ENCODE measurements around the gene SVIL. TPM values are rescaled to one million over a fixed set of nuclear protein-coding genes. Genes with fewer than 3 reads are reported as not detected.

Gene SVIL
- total and polyA plus RNA-seq, 2 of the 13 experiments (the other 11 are each of a cell fraction or from before 2014, with no cell fraction given) = 3.9 to 12.1 TPM

GRCh38 chr10:29435809-29436501 lies 198.8 kb downstream of the SVIL start:
- FAIRE-seq (peak; percentile 52), DNase-seq (ENCODE audit: low spot score) (peak; percentile 75), ATAC-seq (peak; percentile 65)
- intact Hi-C loops (cut with micrococcal nuclease; ENCODE audit: unreplicated experiment) (loop anchor here (1.0 kb wide), 2 partner anchors 9 to 10 kb away; no protein-coding TSS in a partner anchor), in situ Hi-C loops (cut with HindIII; ENCODE audit: extremely low pct_ligation_motif_present, low pct_unique_long_range_greater_than_20kb) (no loop called here)
- POLR2A ChIA-PET = interaction anchor here (0.8 to 1.0 kb wide), 2 partner anchors 23 to 117 kb away, joined by 3 to 6 read pairs; no protein-coding TSS in a partner anchor
- H3K79me2 ChIP-seq (ENCODE audit: insufficient read depth, low read length) = peaks cover 42% of the 10 kb centered on the region
- no TSS peak for BruUV-seq (replicated peaks)
- H3K27ac ChIP-seq (ENCODE audit: extremely low read length, insufficient read depth, low read length) = peak overlapping the region; percentile 10
- H4K20me1 ChIP-seq (ENCODE audit: insufficient read depth, low read length) = no peaks in the 10 kb centered on the region
- H3K9ac ChIP-seq (ENCODE audit: insufficient read depth, low read depth, low read length) = no peak overlapping the region
- H2AFZ ChIP-seq (ENCODE audit: low read length) = no peak overlapping the region
- H3K4me1 ChIP-seq (ENCODE audit: insufficient read depth, low read length) = peaks cover 36% of the 10 kb centered on the region
- no peak overlapping the region; a peak in 1 of 6 replicates for H3K4me3 ChIP-seq (replicated peaks in 1 of 3; ENCODE audit: insufficient read depth in 1 of 3, low read depth in 2 of 3, low read length in 3 of 3)
- no peaks in the 10 kb centered on the region; a peak in 1 of 5 replicates for H3K27me3 ChIP-seq (ENCODE audit: control insufficient read depth in 1 of 2, insufficient read depth in 2 of 2, low read length in 2 of 2)
- no peaks in the 10 kb centered on the region for H3K36me3 ChIP-seq (replicated peaks in 1 of 2; ENCODE audit: control insufficient read depth in 1 of 2, insufficient read depth in 2 of 2, low read length in 2 of 2)
- CTCF ChIA-PET (ENCODE audit: low intra/inter-chr PET ratio, low total read pairs) = no interaction called here
- WGBS (ENCODE audit: low lambda C conversion rate) = 46% methylated on average over 6 of the region's 6 CpGs
- no peaks in the 10 kb centered on the region for H3K9me3 ChIP-seq (ENCODE audit: low read length)
- H3K4me2 ChIP-seq (ENCODE audit: low read depth, low read length) = peak overlapping the region; percentile 43
- peak; percentile 78 for TF ChIP-seq NCOA2 (CRISPR knock-in tag; IDR thresholded peaks at IDR 0.05)
- TF ChIP-seq TEAD3 (CRISPR knock-in tag; optimal IDR thresholded peaks at IDR 0.05; ENCODE audit: borderline replicate concordance) = peak; percentile 80
- peak; percentile 12; the same call in 1 of the 2 replicates for TF ChIP-seq CREM (IDR thresholded peaks at IDR 0.05)
- no peak for TF ChIP-seq CREM (CRISPR knock-in tag; IDR thresholded peaks at IDR 0.05)
- no peak for TF ChIP-seq RAD21 (CRISPR knock-in tag; IDR thresholded peaks at IDR 0.05)
- no peak for TF ChIP-seq ZFP41 (CRISPR knock-in tag; IDR thresholded peaks at IDR 0.05; ENCODE audit: borderline replicate concordance)
- TF ChIP-seq, protein P1, sequence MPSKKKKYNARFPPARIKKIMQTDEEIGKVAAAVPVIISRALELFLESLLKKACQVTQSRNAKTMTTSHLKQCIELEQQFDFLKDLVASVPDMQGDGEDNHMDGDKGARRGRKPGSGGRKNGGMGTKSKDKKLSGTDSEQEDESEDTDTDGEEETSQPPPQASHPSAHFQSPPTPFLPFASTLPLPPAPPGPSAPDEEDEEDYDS (CRISPR knock-in tag; IDR thresholded peaks at IDR 0.05) = no peak
- no peak for TF ChIP-seq SOX13 (IDR thresholded peaks at IDR 0.05)
- TF ChIP-seq SOX13 (CRISPR knock-in tag; conservative IDR thresholded peaks at IDR 0.05 in 1 of 2, IDR thresholded peaks at IDR 0.05 in 1 of 2) = peak in 1 of 2 experiments; percentile 72; a peak in 2 of 4 replicates
- peak; percentile 19; the same call in 1 of the 2 replicates for TF ChIP-seq CEBPB (IDR thresholded peaks at IDR 0.05; ENCODE audit: borderline replicate concordance, low read depth, low read length)
- TF ChIP-seq RXRB (CRISPR knock-in tag; IDR thresholded peaks at IDR 0.05; ENCODE audit: borderline replicate concordance) = 0 out of 2 replicates have a peak, but pooled peaks have one; percentile 33
- no peak for TF ChIP-seq ZNF691 (CRISPR knock-in tag; IDR thresholded peaks at IDR 0.05; ENCODE audit: borderline replicate concordance, low read depth)
- TF ChIP-seq MIXL1 (CRISPR knock-in tag; IDR thresholded peaks at IDR 0.05) = 0 out of 2 replicates have a peak, but pooled peaks have one; percentile 12
- peak; percentile 45; the same call in 1 of the 2 replicates for TF ChIP-seq HOMEZ (CRISPR knock-in tag; IDR thresholded peaks at IDR 0.05; ENCODE audit: low read depth)
- TF ChIP-seq PTBP1 (IDR thresholded peaks at IDR 0.05; ENCODE audit: low read depth, low read length, poor library complexity, severe bottlenecking) = no peak
- TF ChIP-seq BCL6 (CRISPR knock-in tag; IDR thresholded peaks at IDR 0.05) = peak; percentile 72
- TF ChIP-seq ASH2L (IDR thresholded peaks at IDR 0.05; ENCODE audit: insufficient read length, low read depth, low read length) = peak; percentile 41
- peak; percentile 61 for TF ChIP-seq FOSL2 (CRISPR knock-in tag; IDR thresholded peaks at IDR 0.05)
- TF ChIP-seq HMG20A (CRISPR knock-in tag; IDR thresholded peaks at IDR 0.05; ENCODE audit: borderline replicate concordance) = peak; percentile 38; the same call in 1 of the 2 replicates
- peak; percentile 61 for TF ChIP-seq GATAD2A (CRISPR knock-in tag; IDR thresholded peaks at IDR 0.05)
- TF ChIP-seq LCORL (IDR thresholded peaks at IDR 0.05) = no peak
- TF ChIP-seq LCORL (CRISPR knock-in tag; IDR thresholded peaks at IDR 0.05) = peak; percentile 26; the same call in 1 of the 2 replicates
- 0 out of 2 replicates have a peak, but pooled peaks have one; percentile 25 for TF ChIP-seq MEF2D (CRISPR knock-in tag; IDR thresholded peaks at IDR 0.05)
- TF ChIP-seq ZMYM4 (CRISPR knock-in tag; IDR thresholded peaks at IDR 0.05) = 0 out of 2 replicates have a peak, but pooled peaks have one; percentile 17
- peak; percentile 24; the same call in 1 of the 2 replicates for TF ChIP-seq RCOR2 (CRISPR knock-in tag; IDR thresholded peaks at IDR 0.05)
